ENCODE data around the gene SRSF2.
"Not testable (repeated sequence)": the region's sequence is repeated elsewhere in the genome, so short reads cannot be mapped to it uniquely, and the experiment has no call there.

Gene SRSF2

DNA sequence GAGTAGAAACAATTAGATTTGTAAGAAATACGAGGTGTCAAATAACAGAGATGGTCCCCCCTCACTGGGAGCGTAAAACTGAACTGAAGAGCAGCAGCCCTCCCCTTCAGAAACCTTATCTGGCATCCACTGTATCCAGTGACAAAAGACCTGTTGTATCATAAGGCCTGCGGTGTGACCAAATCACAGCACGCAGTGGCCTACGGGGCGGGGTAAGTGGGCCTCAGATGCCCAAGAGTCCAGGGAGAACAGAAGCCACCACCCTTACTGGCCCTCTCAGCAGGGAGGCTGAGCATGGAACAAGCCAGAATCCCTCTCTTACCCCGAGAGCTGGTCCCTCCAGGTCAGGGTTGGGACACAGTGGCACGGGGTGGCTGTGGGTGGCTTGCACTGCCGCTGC, 16.2 kb downstream of the SRSF2 start:
- DNase-seq (ENCODE audit: low spot score): no peak

DNA sequence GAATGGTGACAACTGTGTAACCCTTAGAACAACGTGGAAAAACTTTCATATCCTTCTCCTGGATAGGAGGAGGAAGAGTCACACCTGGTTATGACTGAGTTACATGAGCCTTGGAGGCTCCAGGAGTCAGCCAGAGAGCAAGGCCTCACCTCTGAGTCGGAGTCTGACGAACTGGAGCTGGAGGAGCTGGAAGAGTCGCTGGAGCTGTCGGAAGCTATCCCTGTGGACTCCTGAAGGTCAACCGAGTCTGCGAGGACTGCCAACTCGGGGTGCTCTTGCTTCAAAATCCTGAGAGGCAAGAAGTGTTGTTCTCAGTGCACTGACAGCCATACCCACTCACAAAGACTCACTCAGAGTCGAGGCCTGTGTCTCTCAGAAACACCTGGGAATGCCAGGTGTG, 16.9 kb downstream of the SRSF2 start:
- no peak for DNase-seq (ENCODE audit: low spot score)

GRCh38 chr17:76718516-76718915, 18.6 kb downstream of the SRSF2 start:
- DNase-seq (ENCODE audit: low spot score): no peak

- no peak for DNase-seq (ENCODE audit: low spot score)
Measured at GRCh38 chr17:76716839-76717215, 20.3 kb downstream of the SRSF2 start.

GRCh38 chr17:76716146-76716838, 20.8 kb downstream of the SRSF2 start:
- DNase-seq (ENCODE audit: low spot score): no peak

DNA sequence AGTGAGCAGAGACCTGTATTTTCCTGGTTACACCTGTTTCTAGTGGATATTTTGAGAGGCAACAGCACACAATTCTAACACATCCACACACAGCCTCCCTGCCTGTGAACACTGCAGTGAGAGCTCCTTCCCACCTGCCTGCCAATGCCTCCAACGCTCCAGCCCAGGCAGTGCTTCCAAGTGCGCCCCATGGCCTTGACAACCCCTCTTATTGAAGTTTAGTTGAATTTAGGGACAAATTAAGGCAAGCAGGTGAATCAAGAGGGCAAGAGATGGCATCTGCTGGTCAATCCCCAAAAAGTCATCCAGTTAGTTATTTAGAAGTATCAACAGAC, 21.7 kb downstream of the SRSF2 start:
- DNase-seq (ENCODE audit: low spot score): no peak

- DNase-seq (ENCODE audit: low spot score): no peak
Measured at GRCh38 chr17:76714822-76715495, 22.2 kb downstream of the SRSF2 start.

DNA sequence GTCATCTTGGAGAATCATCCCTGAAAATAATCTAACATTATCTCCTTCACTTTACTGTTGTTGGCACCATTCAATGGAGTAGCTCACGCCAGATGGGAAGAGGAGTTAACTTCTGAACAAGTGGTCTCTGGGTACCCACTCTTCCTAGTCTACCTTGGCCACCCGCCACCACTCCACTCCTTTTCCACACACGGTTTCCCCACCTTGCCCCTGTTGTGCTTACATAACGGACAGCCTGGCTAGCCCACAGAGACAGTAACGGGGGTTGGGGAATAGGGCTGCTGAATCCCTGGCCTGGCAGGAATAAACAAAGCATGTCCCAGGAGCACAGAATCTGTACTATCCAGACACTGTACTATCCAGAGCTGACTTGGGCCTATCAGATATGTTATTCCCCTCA, 22.8 kb downstream of the SRSF2 start:
- DNase-seq (ENCODE audit: low spot score): no peak

GRCh38 chr17:76713765-76714164, 23.4 kb downstream of the SRSF2 start:
- no peak for DNase-seq (ENCODE audit: low spot score)

- not testable (repeated sequence) for DNase-seq (ENCODE audit: low spot score)
Measured at GRCh38 chr17:76712321-76712720, 24.8 kb downstream of the SRSF2 start.

GRCh38 chr17:76710863-76711611, 26.1 kb downstream of the SRSF2 start, which contains the start of gene MXRA7:
Gene MXRA7, minus strand, starts transcription at chr17:76710965. Its CDS starts 19 bp downstream, at chr17:76710946.
- no peak for DNase-seq (ENCODE audit: low spot score)

DNA sequence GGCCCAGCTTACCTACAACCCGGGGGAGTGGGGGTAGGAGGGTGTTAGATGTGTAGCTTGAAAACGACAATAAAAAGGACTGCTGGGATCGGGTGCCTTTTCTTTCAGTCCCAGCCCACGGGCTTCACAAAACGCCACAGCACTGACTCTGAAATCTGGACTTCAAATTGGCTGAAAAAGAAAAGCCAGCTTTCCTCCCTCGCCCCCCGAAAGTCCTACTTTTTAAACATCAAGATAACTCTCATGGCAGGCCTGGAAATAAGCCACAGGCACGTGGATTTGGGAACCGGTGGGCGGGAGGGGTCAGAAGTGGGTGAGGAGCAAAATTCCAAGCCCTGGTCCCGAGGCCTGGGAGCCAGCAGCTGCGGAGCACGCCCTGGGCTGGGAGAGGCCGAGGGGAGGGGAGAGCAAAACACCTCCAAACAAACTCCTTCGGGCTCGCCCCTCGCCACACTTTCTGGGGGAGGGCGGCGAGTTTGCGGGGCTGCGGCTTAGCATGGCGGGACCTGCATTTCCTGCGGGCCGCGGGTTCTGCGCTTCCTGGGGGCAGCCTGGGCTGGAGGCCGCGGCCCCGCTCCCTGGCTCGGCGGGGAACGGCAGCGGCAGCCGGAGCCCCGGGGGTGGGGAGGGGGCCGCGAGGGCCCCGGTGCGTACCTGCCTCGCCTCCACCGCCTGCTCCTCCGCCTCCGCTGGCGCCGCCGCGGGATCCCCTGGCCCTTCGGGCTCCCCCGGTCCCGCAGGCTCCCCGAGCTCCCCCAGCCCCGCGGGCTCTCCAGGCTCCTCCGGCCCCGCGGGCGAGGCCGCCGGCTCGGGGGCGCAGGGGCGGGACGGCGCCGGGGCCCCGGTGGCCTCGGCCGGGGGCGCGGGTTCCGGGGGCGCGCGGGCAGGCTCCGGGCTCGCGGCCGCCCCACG, 26.9 kb downstream of the SRSF2 start:
- DNase-seq (ENCODE audit: low spot score): not testable (repeated sequence)

- no peak for DNase-seq (ENCODE audit: low spot score)
Measured at GRCh38 chr17:76709077-76709950, 27.8 kb downstream of the SRSF2 start.

DNA sequence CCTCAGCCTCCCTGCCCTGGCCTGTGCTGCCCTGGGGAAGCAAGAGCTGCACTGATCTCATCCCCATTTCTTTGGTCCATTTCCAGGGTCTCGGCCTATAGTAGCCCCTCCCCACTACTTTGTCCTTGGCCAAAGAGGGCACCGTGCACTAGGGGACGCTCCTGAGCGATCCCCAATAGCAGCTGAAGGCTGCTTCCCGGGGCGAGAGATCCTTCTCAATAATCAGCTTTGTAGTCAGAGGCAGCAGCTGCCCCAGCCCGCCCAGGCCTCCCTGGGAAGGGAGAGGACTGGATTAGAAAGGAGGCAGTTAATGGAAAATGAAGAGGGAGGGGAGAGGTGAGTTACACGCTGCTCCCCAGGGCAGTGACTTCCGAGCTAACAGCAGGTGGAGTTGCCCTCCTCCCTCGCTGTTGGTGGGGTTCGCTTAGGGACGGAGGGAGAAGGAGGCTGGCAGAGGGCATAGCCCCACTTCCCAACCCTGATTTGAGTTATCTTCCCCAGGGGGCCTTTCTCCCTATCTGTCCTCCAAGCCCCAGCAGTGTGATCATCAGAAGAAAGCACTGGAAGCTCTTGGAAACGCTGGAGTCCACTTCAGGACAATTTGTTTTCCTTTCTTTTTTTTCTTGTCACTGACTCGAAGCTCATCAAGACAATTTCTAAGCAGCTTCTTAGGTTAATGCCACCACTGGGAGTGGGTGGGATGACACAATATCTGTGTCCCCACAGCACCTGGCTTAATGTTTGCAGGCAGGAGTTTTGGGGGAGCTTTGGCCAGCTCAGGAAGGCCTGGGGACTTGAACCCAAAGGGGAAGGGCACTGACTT, 28.9 kb downstream of the SRSF2 start:
- DNase-seq (ENCODE audit: low spot score): no peak

- DNase-seq (ENCODE audit: low spot score): no peak
Measured at GRCh38 chr17:76706817-76707216, 30.3 kb downstream of the SRSF2 start.

- no peak for DNase-seq (ENCODE audit: low spot score)
Measured at GRCh38 chr17:76704805-76705204, 32.3 kb downstream of the SRSF2 start.

DNA sequence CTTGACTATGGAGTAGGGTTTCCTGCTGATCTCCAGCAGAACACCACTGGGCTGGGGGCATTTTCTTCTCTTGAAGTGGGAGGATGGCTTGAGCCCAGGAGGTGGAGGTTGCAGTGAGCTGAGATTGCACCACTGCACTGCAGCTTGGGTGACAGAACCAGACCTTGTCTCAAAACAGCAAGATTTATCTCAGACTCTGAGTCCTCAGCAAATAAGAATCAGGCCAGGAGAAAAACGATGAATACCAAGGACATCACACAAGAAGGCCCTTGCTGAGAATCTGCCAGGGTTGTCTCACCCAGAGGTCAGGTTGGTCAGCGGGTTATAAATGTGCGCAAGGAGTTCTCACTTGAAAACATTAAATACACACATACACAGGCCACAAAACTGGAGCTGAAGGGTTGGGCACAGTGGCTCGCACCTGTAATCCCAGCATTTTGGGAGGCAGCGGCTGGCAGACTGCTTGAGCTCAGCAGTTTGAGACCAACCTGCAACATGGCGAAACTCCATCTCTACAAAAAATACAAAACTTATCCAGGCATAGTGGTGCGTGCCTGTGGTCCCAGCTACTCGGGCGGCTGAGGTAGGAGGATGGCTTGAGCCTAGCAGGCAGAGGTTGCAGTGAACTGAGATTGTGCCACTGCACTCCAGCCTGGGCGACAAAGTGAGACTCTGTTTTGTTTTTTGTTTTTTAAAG, 34.0 kb downstream of the SRSF2 start:
- no peak for DNase-seq (ENCODE audit: low spot score)

DNA sequence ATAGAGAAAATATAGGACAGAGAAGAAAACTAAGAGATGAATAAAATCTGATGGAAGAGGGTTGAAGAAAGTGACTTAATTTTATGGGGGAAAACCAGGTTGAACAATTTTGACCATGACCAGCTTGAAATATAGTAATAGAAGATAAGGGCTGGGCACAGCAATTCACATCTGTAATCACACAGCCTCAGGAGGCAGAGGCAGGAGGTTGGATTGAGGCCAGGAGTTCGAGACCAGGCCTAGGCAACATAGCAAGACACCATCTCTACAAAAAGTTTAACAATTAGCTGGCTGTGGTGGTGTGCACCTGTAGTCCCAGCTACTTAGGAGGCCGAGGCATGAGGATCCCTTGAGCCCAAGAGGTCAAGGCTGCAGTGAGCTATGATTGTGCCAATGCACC, 35.1 kb downstream of the SRSF2 start:
- no peak for DNase-seq (ENCODE audit: low spot score)

- no peak for DNase-seq (ENCODE audit: low spot score)
Measured at GRCh38 chr17:76701471-76701967, 35.6 kb downstream of the SRSF2 start.

Measured in COLO829 (cell line).